NCI-H1417 (cell line): ENCODE data around the gene BHMT2.

Experiments
- DNase-seq, 3 experiments: peaks; one replicate each; lab custom pipeline; 2025; lab: John Stamatoyannopoulos, UW

BHMT2 gene

GRCh38 chr5:79070350-79070667 lies 742 bp downstream of the BHMT2 start:
- no peak for DNase-seq

DNA sequence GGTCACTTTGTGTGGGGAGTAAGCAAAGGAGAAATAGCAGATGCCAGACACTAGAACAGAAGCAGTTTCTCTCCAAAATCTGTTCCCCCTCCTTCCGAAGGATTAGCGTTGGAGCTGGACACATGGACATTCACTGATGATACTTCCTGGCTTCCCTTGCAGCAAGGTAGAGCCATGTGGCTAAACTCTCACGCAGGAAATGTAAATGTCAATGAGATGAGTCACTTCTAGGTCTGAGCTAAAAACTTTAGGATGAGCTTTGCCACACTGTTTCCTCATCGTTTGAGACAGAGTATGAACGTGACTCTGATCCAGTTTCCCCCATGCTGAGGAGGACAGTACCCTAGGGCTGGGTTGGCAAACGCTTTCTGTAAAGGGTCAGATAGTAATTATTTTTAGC lies 5.1 kb downstream of the BHMT2 start:
- DNase-seq, result no peak

DNA sequence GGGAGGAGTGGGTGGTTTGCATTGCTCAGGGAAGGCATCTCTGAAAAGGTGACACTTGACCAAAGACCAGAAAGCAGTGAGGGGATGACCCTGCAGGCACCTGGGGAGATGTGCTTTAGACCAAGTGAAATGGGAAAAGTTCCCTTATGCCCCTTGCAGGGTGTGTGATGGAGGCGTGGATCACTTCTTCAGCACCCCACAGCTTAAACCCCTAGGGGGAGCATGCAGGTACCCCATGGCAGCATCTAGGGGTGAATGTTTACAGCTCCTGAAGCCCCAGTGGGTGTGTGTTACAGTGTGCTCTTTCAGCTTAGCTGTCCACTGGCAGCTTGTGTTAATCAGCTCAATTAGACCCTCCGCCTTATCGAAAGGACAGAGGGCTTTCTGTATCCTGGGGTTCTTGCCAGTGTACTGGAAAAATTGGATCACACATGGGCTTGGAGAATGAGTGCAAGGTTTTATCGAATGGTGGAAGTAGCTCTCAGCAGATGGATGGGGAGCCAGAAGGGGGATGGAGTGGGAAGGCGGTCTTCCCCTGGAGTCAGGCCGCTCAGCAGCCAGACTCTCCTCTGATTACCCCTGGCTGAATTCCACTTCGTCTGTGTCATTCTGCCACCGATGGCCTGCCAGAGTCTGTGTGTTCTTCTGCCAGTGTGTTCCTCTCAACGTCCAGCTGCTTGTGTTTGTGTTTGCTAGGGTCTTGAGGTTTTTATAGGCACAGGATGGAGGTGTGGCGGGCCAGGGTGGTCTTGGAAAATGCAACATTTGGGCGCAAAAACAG lies 6.3 kb downstream of the BHMT2 start:
- no peak for DNase-seq

- no peak for DNase-seq
Measured at GRCh38 chr5:79076819-79077218, 7.3 kb downstream of the BHMT2 start.

DNA sequence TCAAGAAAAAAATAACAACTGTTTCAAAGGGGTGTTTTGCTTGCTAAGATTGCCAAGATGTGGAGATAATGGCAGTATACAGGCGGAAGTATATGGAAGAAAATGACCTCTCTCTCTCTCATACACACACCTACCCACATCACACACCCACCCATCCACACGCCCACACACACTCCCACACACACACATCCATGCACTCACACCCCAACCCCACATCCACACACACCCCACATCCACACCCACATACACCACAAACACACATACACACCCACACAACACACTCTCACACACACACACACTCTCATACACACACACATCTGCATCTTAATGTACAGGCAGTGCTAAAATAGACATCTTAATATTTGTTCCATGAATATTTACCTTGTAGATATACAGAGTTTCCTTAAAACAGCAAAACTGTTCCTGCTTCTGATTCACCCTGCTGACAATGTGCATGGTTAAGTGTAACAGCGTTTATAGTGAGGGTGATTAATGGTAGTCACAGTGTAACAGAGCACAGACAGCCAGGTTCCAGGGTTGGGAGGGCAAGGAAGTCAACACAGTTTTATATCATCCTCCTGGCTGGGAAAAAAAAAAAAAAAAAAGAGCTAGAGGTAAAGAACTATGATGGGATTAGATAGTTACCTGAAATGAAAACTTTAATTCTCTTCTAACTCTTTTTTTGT lies 8.3 kb downstream of the BHMT2 start:
- DNase-seq, result no peak

GRCh38 chr5:79080804-79081203 lies 11.2 kb downstream of the BHMT2 start:
- no peak for DNase-seq

- DNase-seq, result no peak
Measured at GRCh38 chr5:79081779-79082178, 12.2 kb downstream of the BHMT2 start.

- DNase-seq, result no peak
Measured at GRCh38 chr5:79086116-79086515, 16.5 kb downstream of the BHMT2 start.

GRCh38 chr5:79088507-79088906 lies 18.9 kb downstream of the BHMT2 start:
- no peak for DNase-seq

DNA sequence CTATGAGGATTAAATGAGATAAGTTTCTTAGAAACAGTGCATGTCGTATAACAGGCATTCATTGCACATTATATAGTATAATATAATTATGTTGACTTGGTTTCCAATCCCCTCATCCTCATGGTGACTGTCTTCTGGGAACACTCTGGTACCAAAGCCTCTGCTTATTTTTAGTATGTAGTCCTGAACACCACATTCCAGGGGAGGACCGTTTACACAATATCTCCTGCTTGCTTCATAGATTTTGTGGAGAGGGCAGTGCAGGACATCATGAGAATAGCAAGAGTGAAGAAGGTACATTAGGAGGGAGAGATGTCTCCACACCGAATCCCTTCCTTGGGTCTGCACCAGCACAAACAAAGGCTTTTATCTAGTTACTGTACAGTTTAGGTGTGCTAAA lies 21.5 kb downstream of the BHMT2 start:
- DNase-seq, result no peak

DNA sequence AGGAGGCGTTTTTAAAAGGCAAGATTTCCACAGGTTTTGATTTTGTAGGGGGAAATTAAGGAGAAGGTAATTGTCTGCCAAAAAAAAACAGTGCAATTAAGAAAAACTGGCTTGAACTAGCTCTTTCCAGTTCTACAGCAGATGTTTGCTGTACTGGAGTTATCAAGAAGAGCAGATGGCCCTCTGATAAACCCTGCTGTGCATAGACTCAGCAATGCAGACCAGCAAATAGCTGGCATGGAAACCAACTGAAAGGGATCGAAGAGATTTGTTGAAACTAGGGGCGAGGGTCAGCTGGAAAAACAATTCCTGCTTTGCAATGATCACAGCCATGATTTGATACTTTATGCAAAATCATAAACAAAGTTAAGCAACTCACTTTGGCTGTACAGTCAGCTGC lies 24.2 kb downstream of the BHMT2 start:
- DNase-seq, result peak in 2 of 3 experiments; percentile 16 to 62

GRCh38 chr5:79105868-79106267 lies 36.3 kb downstream of the BHMT2 start:
- no peak for DNase-seq

- no peak for DNase-seq
Measured at GRCh38 chr5:79107020-79107796, 37.6 kb downstream of the BHMT2 start.

GRCh38 chr5:79108086-79108485 lies 38.5 kb downstream of the BHMT2 start:
- DNase-seq, result no peak

DNA sequence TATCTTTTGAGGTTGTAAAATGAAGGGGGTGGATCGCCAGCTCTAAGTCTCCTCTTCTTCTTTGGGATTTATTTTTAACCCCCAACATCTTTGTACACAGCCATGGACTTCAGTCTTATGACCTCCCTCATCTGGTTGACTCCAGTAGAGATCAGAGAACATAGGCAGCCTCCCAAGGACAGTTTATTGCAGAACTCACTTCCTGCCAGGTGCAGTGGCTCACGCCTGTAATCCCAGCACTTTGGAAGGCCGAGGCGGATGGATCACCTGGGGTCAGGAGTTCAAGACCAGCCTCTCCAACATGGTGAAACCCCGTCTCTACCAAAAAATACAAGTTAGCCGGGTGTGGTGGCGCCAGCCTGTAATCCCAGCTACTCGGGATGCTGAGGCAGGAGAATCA lies 39.2 kb downstream of the BHMT2 start:
- no peak for DNase-seq

DNA sequence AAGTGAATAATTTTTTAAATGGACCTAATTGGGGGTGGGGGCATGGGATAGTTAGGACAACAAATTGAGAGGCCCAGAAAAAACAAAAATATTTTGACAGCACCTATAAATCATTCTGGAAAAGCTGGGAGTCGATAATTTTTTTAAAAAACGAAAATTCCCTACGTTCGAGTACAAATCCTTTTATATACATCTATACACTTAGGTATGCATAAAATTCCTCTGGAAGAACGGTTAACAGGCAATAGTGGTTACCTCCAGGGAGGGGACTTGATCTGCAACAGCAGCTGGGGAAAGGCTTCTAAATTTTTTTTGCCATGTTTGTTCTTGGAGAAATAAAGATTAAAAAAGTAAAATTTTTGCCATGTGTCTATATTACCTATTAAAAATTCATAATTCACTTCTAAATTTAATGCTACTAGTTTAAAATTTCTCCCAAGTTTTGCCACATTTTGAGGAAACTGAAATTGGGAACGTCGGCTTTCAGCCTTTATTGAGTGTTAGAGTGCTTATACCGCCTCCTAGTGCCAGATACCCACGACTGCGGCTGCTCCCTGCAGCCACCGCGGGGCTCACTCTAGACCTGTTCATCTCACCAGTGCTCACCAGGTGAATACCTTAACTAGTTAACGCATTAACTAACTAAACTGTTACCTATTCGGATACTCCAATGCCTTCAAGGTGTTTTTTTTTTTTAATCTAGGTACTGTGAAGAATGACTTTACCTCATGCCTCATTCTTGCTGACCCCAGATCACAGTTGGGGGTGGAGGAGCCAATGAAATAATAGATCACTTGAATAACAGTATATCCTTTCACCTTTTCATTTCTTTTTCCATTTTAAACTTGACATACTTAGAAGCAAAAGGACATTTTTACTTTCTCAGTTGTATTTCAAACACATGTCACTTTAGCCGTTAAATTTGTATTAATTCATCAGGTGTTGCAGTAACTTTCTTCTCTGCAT lies 40.2 kb downstream of the BHMT2 start:
- DNase-seq, result no peak

- DNase-seq, result no peak
Measured at GRCh38 chr5:79111387-79111959, 41.9 kb downstream of the BHMT2 start, which contains the start of gene BHMT. BHMT (plus strand) TSS chr5:79111809; CDS start chr5:79111886, 77 bp downstream.

- no peak for DNase-seq
Measured at GRCh38 chr5:79111960-79112702, 42.6 kb downstream of the BHMT2 start.

GRCh38 chr5:79112703-79113058 lies 43.1 kb downstream of the BHMT2 start:
- DNase-seq, result no peak

GRCh38 chr5:79119486-79119885 lies 49.9 kb downstream of the BHMT2 start:
- no peak for DNase-seq

DNA sequence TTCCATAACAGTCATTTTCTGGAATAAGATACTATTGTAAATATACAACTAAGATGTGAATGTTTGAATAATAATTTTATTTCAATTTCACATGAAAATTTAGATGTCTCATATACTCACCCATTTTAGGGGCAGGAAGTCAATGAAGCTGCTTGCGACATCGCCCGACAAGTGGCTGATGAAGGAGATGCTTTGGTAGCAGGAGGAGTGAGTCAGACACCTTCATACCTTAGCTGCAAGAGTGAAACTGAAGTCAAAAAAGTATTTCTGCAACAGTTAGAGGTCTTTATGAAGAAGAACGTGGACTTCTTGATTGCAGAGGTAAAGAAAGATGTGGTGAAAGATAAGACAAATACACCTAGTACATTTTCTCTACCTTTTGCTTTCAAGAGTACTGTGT lies 50.7 kb downstream of the BHMT2 start:
- DNase-seq, result no peak
